SK-N-SH treated with all-trans-retinoic acid at 6 μM for 48 hours (cell line): ENCODE results near the gene FIBCD1.

ENCODE experiments used
- ATAC-seq: fragments of 200-7000 bp; cut with Tn5 transposase; 3 replicates; pipeline ENCODE4 v1.9.1; 2020; ENCODE audit warnings: mild to moderate bottlenecking, moderate library complexity
- ARNTL ChIP-seq: fragments of 450-650 bp; formaldehyde crosslinking; IDR thresholded peaks from 2 replicates; pipeline ENCODE4 v1.5.0; 2020; ENCODE audit warnings: low read depth, mild to moderate bottlenecking, moderate library complexity, borderline replicate concordance
- BACH2 ChIP-seq: fragments of 250-450 bp; sonication (Bioruptor Pico); IDR thresholded peaks from 2 replicates; pipeline ENCODE4 v1.9.0; 2021; ENCODE audit warnings: mild to moderate bottlenecking, borderline replicate concordance
- CSDC2 ChIP-seq: fragments of 250-450 bp; sonication (Bioruptor Pico); IDR thresholded peaks from 2 replicates; pipeline ENCODE4 v1.5.0; 2020; ENCODE audit warnings: mild to moderate bottlenecking, moderate library complexity
- GLIS3 ChIP-seq: fragments of 250-450 bp; sonication (Bioruptor Pico); IDR thresholded peaks from 2 replicates; pipeline ENCODE4 v1.5.0; 2020; ENCODE audit warnings: mild to moderate bottlenecking, moderate library complexity
- ISL1 ChIP-seq: fragments of 250-450 bp; sonication (Bioruptor Pico); IDR thresholded peaks from 2 replicates; pipeline ENCODE4 v2.1.2; 2022; ENCODE audit warnings: mild to moderate bottlenecking, moderate library complexity
- POU6F1 ChIP-seq: fragments of 250-450 bp; sonication (Bioruptor Pico); IDR thresholded peaks from 2 replicates; pipeline ENCODE4 v1.8.0; 2021; ENCODE audit warnings: low read depth, mild to moderate bottlenecking, moderate library complexity, borderline replicate concordance
- PPARA ChIP-seq: fragments of 250-450 bp; sonication (Bioruptor Pico); IDR thresholded peaks from 2 replicates; pipeline ENCODE4 v1.5.0; 2020; ENCODE audit warnings: mild to moderate bottlenecking, borderline replicate concordance
- SNAI2 ChIP-seq: fragments of 250-450 bp; sonication (Bioruptor Pico); IDR thresholded peaks from 2 replicates; pipeline ENCODE4 v1.5.0; 2020; ENCODE audit warnings: mild to moderate bottlenecking, moderate library complexity
- TCF4 ChIP-seq: fragments of 250-450 bp; sonication (Bioruptor Pico); IDR thresholded peaks from 2 replicates; pipeline ENCODE4 v1.8.0; 2021; ENCODE audit warnings: mild to moderate bottlenecking, moderate library complexity, borderline replicate concordance
- TOX ChIP-seq: fragments of 250-450 bp; sonication (Bioruptor Pico); IDR thresholded peaks from 2 replicates; pipeline ENCODE4 v1.8.0; 2021; ENCODE audit warnings: mild to moderate bottlenecking, moderate library complexity, borderline replicate concordance
- ZFP3 ChIP-seq: fragments of 250-450 bp; sonication (Bioruptor Pico); IDR thresholded peaks from 2 replicates; pipeline ENCODE4 v1.5.0; 2020; ENCODE audit warnings: mild to moderate bottlenecking, moderate library complexity
- ZFP30 ChIP-seq: fragments of 450-650 bp; formaldehyde crosslinking; IDR thresholded peaks from 2 replicates; pipeline ENCODE4 v1.5.0; 2022; ENCODE audit warnings: mild to moderate bottlenecking, moderate library complexity
- ZNF565 ChIP-seq: fragments of 450-650 bp; formaldehyde crosslinking; conservative IDR thresholded peaks from 2 replicates; pipeline ENCODE4 v1.5.0; 2020; ENCODE audit warnings: low read depth, mild to moderate bottlenecking, moderate library complexity
- ZNF70 ChIP-seq: fragments of 450-650 bp; formaldehyde crosslinking; IDR thresholded peaks from 2 replicates; pipeline ENCODE4 v1.5.0; 2020; ENCODE audit warnings: mild to moderate bottlenecking, moderate library complexity
- ZNF8 ChIP-seq: fragments of 450-650 bp; formaldehyde crosslinking; IDR thresholded peaks from 2 replicates; pipeline ENCODE4 v1.5.0; 2020; ENCODE audit warnings: mild to moderate bottlenecking, moderate library complexity
- TF ChIP-seq, protein P1 (sequence below): fragments of 250-450 bp; sonication (Bioruptor Pico); IDR thresholded peaks from 2 replicates; pipeline ENCODE4 v1.8.0; 2020; ENCODE audit warnings: mild to moderate bottlenecking, moderate library complexity, borderline replicate concordance
- TF ChIP-seq, protein P2 (sequence below): fragments of 250-450 bp; sonication (Bioruptor Pico); IDR thresholded peaks from 2 replicates; pipeline ENCODE4 v1.5.1; 2021; ENCODE audit warnings: mild to moderate bottlenecking, moderate library complexity
- TF ChIP-seq, protein P3 (sequence below): fragments of 250-450 bp; sonication (Bioruptor Pico); IDR thresholded peaks from 2 replicates; pipeline ENCODE4 v1.5.1; 2020; ENCODE audit warnings: low read depth, mild to moderate bottlenecking, moderate library complexity
- TF ChIP-seq, protein P4 (sequence below): fragments of 250-450 bp; sonication (Bioruptor Pico); IDR thresholded peaks from 2 replicates; pipeline ENCODE4 v1.5.0; 2020; ENCODE audit warnings: mild to moderate bottlenecking, moderate library complexity

Gene FIBCD1

DNA sequence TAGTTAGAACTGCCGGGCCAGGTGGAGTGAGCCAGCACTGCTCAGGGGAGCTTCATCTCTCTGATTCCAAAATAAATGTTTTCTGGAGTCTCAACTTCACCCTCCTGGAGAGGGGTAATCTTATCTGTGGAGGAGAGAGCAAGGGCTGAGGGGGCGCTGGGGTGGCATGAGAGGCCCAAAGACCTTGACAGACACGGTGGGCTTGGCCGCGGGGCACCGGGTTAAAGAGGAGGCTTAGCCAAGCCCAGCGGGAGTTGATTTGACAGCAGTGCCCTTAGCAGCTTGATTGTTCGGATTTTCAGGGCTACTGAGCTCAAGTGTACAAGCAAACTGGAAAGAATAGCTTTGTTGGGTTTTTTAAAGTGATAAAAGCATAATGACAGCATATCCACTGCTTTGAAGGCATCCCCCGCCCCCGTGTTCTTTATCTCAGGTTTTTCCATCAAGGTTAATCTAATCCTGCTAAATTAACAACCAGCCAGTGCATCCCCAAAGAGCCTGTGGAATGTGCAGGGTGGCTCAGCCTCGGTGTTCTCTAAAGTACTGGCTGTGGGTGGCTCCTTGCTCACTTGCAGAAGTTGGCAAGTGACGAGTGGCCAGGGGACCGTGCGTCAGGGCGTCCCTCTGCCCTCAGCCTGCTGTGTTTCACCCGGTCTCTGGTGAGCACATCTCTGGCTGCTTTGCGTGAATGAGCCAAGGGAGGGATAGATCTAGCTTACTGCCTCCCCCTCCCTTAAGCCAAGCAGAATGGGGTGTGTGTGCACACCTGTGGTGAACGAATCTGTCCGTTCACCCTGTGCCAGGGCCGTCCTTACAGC is 48.0 kb downstream of the FIBCD1 start (continued):
- TF ChIP-seq, protein P1, sequence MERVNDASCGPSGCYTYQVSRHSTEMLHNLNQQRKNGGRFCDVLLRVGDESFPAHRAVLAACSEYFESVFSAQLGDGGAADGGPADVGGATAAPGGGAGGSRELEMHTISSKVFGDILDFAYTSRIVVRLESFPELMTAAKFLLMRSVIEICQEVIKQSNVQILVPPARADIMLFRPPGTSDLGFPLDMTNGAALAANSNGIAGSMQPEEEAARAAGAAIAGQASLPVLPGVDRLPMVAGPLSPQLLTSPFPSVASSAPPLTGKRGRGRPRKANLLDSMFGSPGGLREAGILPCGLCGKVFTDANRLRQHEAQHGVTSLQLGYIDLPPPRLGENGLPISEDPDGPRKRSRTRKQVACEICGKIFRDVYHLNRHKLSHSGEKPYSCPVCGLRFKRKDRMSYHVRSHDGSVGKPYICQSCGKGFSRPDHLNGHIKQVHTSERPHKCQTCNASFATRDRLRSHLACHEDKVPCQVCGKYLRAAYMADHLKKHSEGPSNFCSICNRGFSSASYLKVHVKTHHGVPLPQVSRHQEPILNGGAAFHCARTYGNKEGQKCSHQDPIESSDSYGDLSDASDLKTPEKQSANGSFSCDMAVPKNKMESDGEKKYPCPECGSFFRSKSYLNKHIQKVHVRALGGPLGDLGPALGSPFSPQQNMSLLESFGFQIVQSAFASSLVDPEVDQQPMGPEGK (CRISPR knock-in tag), result no peak
- TF ChIP-seq, protein P2, sequence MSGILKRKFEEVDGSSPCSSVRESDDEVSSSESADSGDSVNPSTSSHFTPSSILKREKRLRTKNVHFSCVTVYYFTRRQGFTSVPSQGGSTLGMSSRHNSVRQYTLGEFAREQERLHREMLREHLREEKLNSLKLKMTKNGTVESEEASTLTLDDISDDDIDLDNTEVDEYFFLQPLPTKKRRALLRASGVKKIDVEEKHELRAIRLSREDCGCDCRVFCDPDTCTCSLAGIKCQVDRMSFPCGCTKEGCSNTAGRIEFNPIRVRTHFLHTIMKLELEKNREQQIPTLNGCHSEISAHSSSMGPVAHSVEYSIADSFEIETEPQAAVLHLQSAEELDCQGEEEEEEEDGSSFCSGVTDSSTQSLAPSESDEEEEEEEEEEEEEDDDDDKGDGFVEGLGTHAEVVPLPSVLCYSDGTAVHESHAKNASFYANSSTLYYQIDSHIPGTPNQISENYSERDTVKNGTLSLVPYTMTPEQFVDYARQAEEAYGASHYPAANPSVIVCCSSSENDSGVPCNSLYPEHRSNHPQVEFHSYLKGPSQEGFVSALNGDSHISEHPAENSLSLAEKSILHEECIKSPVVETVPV, result no peak
- no peak for TF ChIP-seq PPARA (CRISPR knock-in tag)
- TF ChIP-seq POU6F1 (CRISPR knock-in tag), result no peak
- TF ChIP-seq ZFP3 (CRISPR knock-in tag), result no peak
- TF ChIP-seq GLIS3, result no peak
- no peak for TF ChIP-seq ZNF70 (CRISPR knock-in tag)
- no peak for TF ChIP-seq ZNF565 (CRISPR knock-in tag)
- TF ChIP-seq, protein P3, sequence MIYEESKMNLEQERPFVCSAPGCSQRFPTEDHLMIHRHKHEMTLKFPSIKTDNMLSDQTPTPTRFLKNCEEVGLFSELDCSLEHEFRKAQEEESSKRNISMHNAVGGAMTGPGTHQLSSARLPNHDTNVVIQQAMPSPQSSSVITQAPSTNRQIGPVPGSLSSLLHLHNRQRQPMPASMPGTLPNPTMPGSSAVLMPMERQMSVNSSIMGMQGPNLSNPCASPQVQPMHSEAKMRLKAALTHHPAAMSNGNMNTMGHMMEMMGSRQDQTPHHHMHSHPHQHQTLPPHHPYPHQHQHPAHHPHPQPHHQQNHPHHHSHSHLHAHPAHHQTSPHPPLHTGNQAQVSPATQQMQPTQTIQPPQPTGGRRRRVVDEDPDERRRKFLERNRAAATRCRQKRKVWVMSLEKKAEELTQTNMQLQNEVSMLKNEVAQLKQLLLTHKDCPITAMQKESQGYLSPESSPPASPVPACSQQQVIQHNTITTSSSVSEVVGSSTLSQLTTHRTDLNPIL, result no peak

GRCh38 chr9:130890124-130890523 is 48.9 kb downstream of the FIBCD1 start:
- ATAC-seq, result no peak
- TF ChIP-seq BACH2 (CRISPR knock-in tag) (no peak), ZFP3 (CRISPR knock-in tag) (no peak)
- TF ChIP-seq, protein P3, result no peak

GRCh38 chr9:130888146-130888885 is 50.7 kb downstream of the FIBCD1 start:
- ATAC-seq, result no peak
- TF ChIP-seq SNAI2 (CRISPR knock-in tag) (no peak), ARNTL (CRISPR knock-in tag) (no peak), ISL1 (no peak), BACH2 (CRISPR knock-in tag) (no peak), CSDC2 (no peak), TCF4 (CRISPR knock-in tag) (no peak), PPARA (CRISPR knock-in tag) (no peak), ZFP30 (CRISPR knock-in tag) (no peak), ZNF8 (CRISPR knock-in tag) (no peak), ZNF70 (CRISPR knock-in tag) (no peak), TOX (CRISPR knock-in tag) (no peak), ZNF565 (CRISPR knock-in tag) (no peak)
- TF ChIP-seq, protein P1 (CRISPR knock-in tag), result no peak
- TF ChIP-seq, protein P3, result no peak
- TF ChIP-seq, protein P2, result no peak
- TF ChIP-seq, protein P4, sequence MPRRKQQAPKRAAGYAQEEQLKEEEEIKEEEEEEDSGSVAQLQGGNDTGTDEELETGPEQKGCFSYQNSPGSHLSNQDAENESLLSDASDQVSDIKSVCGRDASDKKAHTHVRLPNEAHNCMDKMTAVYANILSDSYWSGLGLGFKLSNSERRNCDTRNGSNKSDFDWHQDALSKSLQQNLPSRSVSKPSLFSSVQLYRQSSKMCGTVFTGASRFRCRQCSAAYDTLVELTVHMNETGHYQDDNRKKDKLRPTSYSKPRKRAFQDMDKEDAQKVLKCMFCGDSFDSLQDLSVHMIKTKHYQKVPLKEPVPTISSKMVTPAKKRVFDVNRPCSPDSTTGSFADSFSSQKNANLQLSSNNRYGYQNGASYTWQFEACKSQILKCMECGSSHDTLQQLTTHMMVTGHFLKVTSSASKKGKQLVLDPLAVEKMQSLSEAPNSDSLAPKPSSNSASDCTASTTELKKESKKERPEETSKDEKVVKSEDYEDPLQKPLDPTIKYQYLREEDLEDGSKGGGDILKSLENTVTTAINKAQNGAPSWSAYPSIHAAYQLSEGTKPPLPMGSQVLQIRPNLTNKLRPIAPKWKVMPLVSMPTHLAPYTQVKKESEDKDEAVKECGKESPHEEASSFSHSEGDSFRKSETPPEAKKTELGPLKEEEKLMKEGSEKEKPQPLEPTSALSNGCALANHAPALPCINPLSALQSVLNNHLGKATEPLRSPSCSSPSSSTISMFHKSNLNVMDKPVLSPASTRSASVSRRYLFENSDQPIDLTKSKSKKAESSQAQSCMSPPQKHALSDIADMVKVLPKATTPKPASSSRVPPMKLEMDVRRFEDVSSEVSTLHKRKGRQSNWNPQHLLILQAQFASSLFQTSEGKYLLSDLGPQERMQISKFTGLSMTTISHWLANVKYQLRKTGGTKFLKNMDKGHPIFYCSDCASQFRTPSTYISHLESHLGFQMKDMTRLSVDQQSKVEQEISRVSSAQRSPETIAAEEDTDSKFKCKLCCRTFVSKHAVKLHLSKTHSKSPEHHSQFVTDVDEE (CRISPR knock-in tag), result no peak
